Adipocyte (in vitro differentiated cells): ENCODE measurements around the gene KRTAP20-1.

Experiments
- DNase-seq: peaks from one replicate; pipeline ENCODE4 v3.0.0-alpha.2; 2015; ENCODE audit warnings: low read depth
- H3K27me3 ChIP-seq: replicated peaks from 2 replicates; pipeline ENCODE4 v1.7.0; 2013; ENCODE audit warnings: mild to moderate bottlenecking, low read length, moderate library complexity; ENCODE audit not compliant: control insufficient read depth, insufficient read depth
- H3K36me3 ChIP-seq: 2 replicates; pipeline ENCODE4 v1.7.0; 2013; ENCODE audit warnings: low read length, mild to moderate bottlenecking, moderate library complexity; ENCODE audit not compliant: control insufficient read depth, insufficient read depth, severe bottlenecking
- H3K4me1 ChIP-seq: 2 replicates; pipeline ENCODE4 v1.7.0; 2013; ENCODE audit warnings: mild to moderate bottlenecking, low read length, moderate library complexity; ENCODE audit not compliant: control insufficient read depth, insufficient read depth
- H3K4me3 ChIP-seq: 2 replicates; pipeline ENCODE4 v1.7.0; 2013; ENCODE audit warnings: mild to moderate bottlenecking, low read length, moderate library complexity
- H3K9ac ChIP-seq: 2 replicates; pipeline ENCODE4 v1.7.0; 2013; ENCODE audit warnings: mild to moderate bottlenecking, low read length, moderate library complexity
- H3K9me3 ChIP-seq: 2 replicates; pipeline ENCODE4 v1.7.0; 2013; ENCODE audit warnings: mild to moderate bottlenecking, low read length, moderate library complexity; ENCODE audit not compliant: control insufficient read depth

KRTAP20-1 gene

GRCh38 chr21:30613836-30614235 is 2.4 kb upstream of the KRTAP20-1 start, which contains the start of gene KRTAP6-1:
Gene KRTAP6-1 (minus strand): TSS chr21:30613930. CDS start chr21:30613904, 26 bp downstream.
- no peak within 1 kb of the TSS for H3K4me3 ChIP-seq
- H3K36me3 ChIP-seq = no peaks in the 10 kb centered on the region
- H3K9ac ChIP-seq = no peak within 1 kb of the TSS
- DNase-seq = no peak
- H3K27me3 ChIP-seq = no peaks in the 10 kb centered on the region
- no peaks in the 10 kb centered on the region for H3K4me1 ChIP-seq
- H3K9me3 ChIP-seq = no peaks in the 10 kb centered on the region

GRCh38 chr21:30615199-30615598 is 1.0 kb upstream of the KRTAP20-1 start:
- no peak for DNase-seq
- Histone ChIP-seq H3K9me3 (no peaks in the 10 kb centered on the region), H3K36me3 (no peaks in the 10 kb centered on the region), H3K4me3 (no peak overlapping the region), H3K4me1 (no peaks in the 10 kb centered on the region), H3K27me3 (no peaks in the 10 kb centered on the region), H3K9ac (no peak overlapping the region)

GRCh38 chr21:30620080-30620479 is 3.9 kb downstream of the KRTAP20-1 start:
- no peaks in the 10 kb centered on the region for H3K4me1 ChIP-seq
- DNase-seq = no peak
- no peaks in the 10 kb centered on the region for H3K9me3 ChIP-seq
- H3K9ac ChIP-seq = no peak overlapping the region
- H3K4me3 ChIP-seq = no peak overlapping the region
- no peaks in the 10 kb centered on the region for H3K36me3 ChIP-seq
- no peaks in the 10 kb centered on the region for H3K27me3 ChIP-seq

- H3K36me3 ChIP-seq = no peaks in the 10 kb centered on the region
- no peaks in the 10 kb centered on the region for H3K27me3 ChIP-seq
- no peaks in the 10 kb centered on the region for H3K9me3 ChIP-seq
- H3K4me1 ChIP-seq = peaks cover 3% of the 10 kb centered on the region
- H3K9ac ChIP-seq = no peak within 1 kb of the TSS
- H3K4me3 ChIP-seq = no peak within 1 kb of the TSS
- DNase-seq = no peak
These were observed 4.3 kb downstream of the KRTAP20-1 start, which contains the start of gene KRTAP20-4 for GRCh38 chr21:30620522-30620921. Gene KRTAP20-4 (plus strand): TSS chr21:30620627.

- Histone ChIP-seq H3K36me3 (no peaks in the 10 kb centered on the region), H3K9ac (no peak overlapping the region), H3K9me3 (no peaks in the 10 kb centered on the region), H3K4me1 (peaks cover 5% of the 10 kb centered on the region), H3K4me3 (no peak overlapping the region), H3K27me3 (no peaks in the 10 kb centered on the region)
- no peak for DNase-seq
These were observed 7.1 kb downstream of the KRTAP20-1 start for GRCh38 chr21:30623362-30623761.

- H3K36me3 ChIP-seq = no peaks in the 10 kb centered on the region
- no peaks in the 10 kb centered on the region for H3K27me3 ChIP-seq
- H3K9me3 ChIP-seq = no peaks in the 10 kb centered on the region
- DNase-seq = no peak
- no peak overlapping the region for H3K9ac ChIP-seq
- H3K4me3 ChIP-seq = no peak overlapping the region
- peaks cover 5% of the 10 kb centered on the region for H3K4me1 ChIP-seq
These were observed 9.4 kb downstream of the KRTAP20-1 start for GRCh38 chr21:30625449-30626165.

- no peaks in the 10 kb centered on the region for H3K9me3 ChIP-seq
- H3K36me3 ChIP-seq = no peaks in the 10 kb centered on the region
- peaks cover 5% of the 10 kb centered on the region for H3K4me1 ChIP-seq
- no peak overlapping the region for H3K9ac ChIP-seq
- no peak overlapping the region for H3K4me3 ChIP-seq
- no peak for DNase-seq
- H3K27me3 ChIP-seq = no peaks in the 10 kb centered on the region
These were observed 11.9 kb downstream of the KRTAP20-1 start for GRCh38 chr21:30628109-30628508.

GRCh38 chr21:30629200-30629599 is 13.0 kb downstream of the KRTAP20-1 start:
- DNase-seq = no peak
- no peak overlapping the region for H3K4me3 ChIP-seq

GRCh38 chr21:30634906-30635305 is 18.7 kb downstream of the KRTAP20-1 start, which contains the start of gene KRTAP20-2:
Gene KRTAP20-2 (plus strand): TSS chr21:30635206. CDS start chr21:30635264, 58 bp downstream.
- Histone ChIP-seq H3K4me1 (no peaks in the 10 kb centered on the region), H3K4me3 (no peak within 1 kb of the TSS), H3K27me3 (no peaks in the 10 kb centered on the region), H3K9me3 (no peaks in the 10 kb centered on the region), H3K36me3 (no peaks in the 10 kb centered on the region), H3K9ac (no peak within 1 kb of the TSS)
- no peak for DNase-seq

More at GRCh38 chr21:30629200-30629599, 13.0 kb downstream of the KRTAP20-1 start:
- Histone ChIP-seq H3K9me3 (no peaks in the 10 kb centered on the region), H3K4me1 (peaks cover 5% of the 10 kb centered on the region), H3K27me3 (no peaks in the 10 kb centered on the region), H3K36me3 (no peaks in the 10 kb centered on the region), H3K9ac (no peak overlapping the region)

- H3K9ac ChIP-seq = no peak overlapping the region
- no peak for DNase-seq
These were observed 22.5 kb downstream of the KRTAP20-1 start for GRCh38 chr21:30638686-30639085.

GRCh38 chr21:30642564-30642963 is 26.3 kb downstream of the KRTAP20-1 start, which contains the start of gene KRTAP20-3:
Gene KRTAP20-3 (plus strand): TSS chr21:30642864.
- Histone ChIP-seq H3K9me3 (no peaks in the 10 kb centered on the region), H3K4me3 (no peak within 1 kb of the TSS), H3K4me1 (no peaks in the 10 kb centered on the region), H3K27me3 (no peaks in the 10 kb centered on the region), H3K9ac (no peak within 1 kb of the TSS), H3K36me3 (no peaks in the 10 kb centered on the region)
- no peak for DNase-seq

More at GRCh38 chr21:30638686-30639085, 22.5 kb downstream of the KRTAP20-1 start:
- no peaks in the 10 kb centered on the region for H3K36me3 ChIP-seq
- no peak overlapping the region for H3K4me3 ChIP-seq
- H3K27me3 ChIP-seq = no peaks in the 10 kb centered on the region
- H3K4me1 ChIP-seq = no peaks in the 10 kb centered on the region
- H3K9me3 ChIP-seq = no peaks in the 10 kb centered on the region
